KBM-7 (cell line): ENCODE data around the gene BFAR.
"Not testable (repeated sequence)": the region's sequence is repeated elsewhere in the genome, so short reads cannot be mapped to it uniquely, and the experiment has no call there.

Source experiments
- DNase-seq: peaks from one replicate; pipeline ENCODE4 v3.0.0-alpha.2; 2015
- in situ Hi-C: fragments of 300-500 bp; cut with MboI; formaldehyde crosslinking; loops from 2 replicates; pipeline ENCODE4 v1.14.3; 2020; ENCODE audit warnings: low sequenced_read_pairs, low pct_unique_long_range_greater_than_20kb, mixed read lengths

The BFAR gene

DNA sequence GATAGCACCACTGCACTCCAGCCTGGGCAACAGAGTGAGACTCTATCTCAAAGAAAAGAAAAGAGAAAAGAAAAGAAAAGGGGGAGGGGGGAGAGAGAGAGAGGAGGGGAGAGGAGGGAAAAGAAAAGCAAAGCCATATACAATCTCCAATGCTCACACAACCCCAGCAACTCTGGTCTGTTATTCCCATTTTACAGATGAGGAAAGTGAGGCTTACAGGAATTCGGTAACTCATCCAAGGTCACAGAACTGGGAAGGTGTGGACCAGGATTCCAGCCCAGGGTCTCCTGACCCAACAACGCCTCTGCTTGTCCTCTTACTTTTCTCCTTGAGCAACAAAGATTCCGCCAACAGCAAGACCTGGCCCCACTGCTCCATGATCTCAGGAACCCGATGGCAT is 48.4 kb downstream of the BFAR start:
- no peak for DNase-seq
- in situ Hi-C loops = no loop called here

DNA sequence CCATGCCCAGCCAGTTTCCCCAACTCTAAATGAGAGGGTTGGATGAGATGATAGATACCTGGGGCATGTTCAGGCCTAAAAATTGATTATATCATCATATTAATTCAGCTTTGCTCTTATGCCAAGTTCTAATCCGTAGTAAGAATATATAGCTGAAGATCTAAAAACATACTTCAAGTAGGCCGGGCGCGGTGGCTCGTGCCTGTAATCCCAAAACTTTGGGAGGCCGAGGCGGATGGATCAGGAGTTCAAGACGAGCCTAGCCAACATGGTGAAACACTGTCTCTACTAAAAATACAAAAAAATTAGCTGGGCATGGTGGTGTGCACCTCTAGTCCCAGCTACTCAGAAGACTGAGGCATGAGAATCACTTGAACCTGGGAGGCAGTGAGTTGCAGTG is 49.4 kb downstream of the BFAR start:
- no peak for DNase-seq
- in situ Hi-C loops = no loop called here

DNA sequence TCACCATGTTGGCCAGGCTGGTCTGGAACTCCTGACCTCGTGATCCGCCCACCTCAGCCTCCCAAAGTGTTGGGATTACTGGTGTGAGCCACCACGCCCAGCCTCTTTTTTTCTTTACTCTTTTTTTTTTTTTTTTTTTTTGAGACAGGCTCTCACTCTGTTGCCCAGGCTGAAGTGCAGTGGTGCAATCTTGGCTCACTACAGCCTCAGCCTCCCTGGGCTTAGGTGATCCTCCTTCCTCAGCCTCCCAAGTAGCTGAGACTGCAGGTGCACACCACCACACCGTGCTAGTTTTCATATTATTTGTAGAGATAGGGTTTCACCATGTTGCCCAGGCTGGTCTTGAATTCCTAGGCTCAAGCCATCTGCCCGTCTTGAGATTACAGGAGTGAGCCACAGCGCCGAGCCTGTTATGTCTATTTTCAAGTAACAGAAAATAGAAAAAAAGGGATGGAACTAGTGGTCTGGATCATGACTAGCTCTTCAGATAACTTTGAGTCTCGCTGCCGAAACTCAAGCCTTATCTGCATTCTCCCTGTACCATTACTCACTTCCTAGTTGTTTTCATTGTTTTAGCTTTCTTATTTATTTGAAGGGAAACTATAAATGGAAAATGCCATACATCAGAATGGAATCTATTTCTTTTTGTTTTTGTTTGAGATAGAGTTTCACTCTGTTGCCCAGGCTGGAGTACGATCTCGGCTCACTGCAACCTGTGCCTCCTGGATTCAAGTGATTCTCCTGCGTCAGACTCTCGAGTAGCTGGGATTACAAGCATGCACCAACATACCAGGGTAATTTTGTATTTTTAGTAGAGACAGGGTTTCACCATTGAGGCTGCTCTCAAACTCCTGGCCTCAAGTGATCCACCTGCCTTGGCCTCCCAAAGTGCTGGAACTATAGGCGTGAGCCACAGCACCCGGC is 53.4 kb downstream of the BFAR start:
- DNase-seq, in situ Hi-C loops: not testable (repeated sequence)

DNA sequence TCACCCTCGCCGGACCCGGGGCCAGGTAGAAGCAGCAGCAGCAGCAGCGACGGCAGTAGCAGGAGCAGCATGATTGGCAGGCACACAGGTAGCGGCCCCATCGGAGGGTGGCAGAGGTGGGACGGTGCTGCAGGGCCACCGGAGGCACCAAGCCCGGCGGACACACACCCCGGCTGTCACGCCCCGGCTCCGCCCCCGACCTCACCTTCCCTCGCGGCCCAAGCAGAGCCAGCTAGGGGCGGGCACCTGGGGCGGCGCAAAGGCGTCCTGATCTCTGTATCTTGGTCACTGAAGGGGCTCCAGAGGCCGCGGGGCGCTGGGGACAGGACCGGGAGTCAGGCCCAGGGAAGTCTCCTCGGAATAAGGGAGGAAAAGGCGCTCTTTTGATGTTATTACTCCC is 61.4 kb downstream of the BFAR start, which contains the start of gene PLA2G10:
PLA2G10 (minus strand) TSS at position 180 of the 400 bp plus-strand sequence; CDS start at position 101, 79 bp downstream.
- DNase-seq, in situ Hi-C loops: not testable (repeated sequence)

DNA sequence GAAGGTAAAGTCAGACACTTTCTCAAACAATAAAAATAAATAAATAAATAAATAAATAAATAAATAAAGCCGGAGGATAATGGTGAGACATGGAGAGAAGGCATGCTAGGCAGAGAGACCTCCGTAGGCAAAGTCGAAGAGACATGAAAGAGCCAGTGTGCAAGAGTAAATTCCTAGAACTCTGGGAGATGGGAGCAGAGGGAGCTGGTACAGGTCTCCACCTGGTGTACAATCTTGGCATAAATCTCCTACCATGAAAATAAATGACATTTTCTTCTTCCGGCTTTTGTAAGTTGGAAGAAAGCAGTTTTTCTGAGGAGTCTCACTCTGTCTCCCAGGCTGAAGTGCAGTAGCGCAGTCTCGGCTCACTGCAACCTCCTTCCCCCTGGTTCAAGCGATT is 69.1 kb downstream of the BFAR start:
- DNase-seq, in situ Hi-C loops: not testable (repeated sequence)

DNA sequence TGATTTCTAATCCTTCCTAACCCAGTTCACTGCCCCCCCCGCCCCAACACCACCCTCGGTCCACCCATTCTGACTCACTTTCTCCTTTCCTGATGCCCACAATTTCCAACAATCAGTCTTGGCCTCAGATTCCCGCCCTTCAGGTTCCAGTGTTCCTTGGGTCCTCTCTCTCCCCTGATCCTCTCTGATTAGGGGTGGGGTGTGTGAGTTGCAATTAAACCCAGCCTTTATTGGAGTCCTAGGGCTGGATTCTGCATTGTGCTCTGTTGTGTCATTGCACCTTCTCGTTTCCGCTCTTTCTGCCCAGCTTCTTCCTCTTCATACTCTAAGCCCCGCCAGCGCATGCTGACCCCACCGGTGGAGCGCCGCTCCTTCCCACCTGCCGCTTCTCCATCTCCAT is 69.9 kb downstream of the BFAR start:
- DNase-seq, in situ Hi-C loops: not testable (repeated sequence)

DNA sequence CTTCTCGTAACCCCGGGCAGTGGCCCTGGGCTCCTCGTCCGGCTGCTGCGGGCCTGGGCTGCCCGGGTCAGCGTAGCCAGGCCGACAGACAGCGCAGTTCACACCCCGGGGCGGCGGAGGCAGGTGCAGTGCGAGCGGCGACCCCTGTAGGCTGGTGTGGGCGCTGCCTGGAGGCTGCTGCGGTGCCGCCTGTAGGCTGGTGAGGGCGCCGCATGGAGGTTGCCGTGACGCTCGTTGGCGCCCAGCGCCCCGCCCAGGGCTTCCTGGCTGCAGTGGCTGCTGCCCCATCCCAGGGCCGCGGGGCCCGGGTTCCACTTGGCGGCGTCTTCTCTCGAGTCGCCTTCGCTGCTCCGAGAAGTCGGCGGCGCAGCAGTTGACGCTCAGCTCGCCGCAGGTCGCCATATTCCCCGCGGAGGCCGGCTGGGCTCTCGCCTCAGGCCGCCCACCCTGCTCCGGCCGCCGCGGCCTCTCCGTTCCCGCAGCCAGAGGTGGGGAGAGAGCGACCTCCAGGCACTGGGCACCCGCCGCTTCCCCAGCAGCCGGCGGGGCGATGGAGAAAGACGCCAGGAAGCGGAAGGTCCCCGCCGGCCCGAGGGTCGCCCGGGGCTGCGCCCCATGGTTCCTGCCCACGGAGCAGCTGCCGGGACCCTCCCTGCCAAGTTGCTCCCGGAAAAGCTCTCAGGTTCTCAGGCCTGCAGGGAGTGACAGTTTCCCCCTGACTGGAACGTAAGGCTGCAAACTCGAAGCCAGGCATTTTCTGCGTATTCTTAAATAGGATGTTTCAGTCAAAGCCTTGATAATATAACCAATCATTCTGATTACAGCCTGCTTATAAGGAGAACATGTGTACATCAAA is 70.6 kb downstream of the BFAR start, which contains the start of gene NPIPA3:
NPIPA3 (plus strand) TSS at position 256 of the 856 bp plus-strand sequence. CDS start 5,533 bp downstream, outside the sequence.
- in situ Hi-C loops, DNase-seq: not testable (repeated sequence)
